NB4 (cell line): Measurements from ENCODE around the gene DGKI.

Experiments used
- CTCF ChIP-seq: IDR thresholded peaks from one replicate; pipeline ENCODE4 v1.5.1; 2012; ENCODE audit warnings: low read depth, low read length
- MAX ChIP-seq: IDR thresholded peaks from 2 replicates; pipeline ENCODE4 v1.6.1; 2011; ENCODE audit warnings: low read depth, low read length
- MYC ChIP-seq: IDR thresholded peaks from 2 replicates; pipeline ENCODE4 v1.6.1; 2011; ENCODE audit warnings: low read depth, low read length
- POLR2A ChIP-seq: IDR thresholded peaks from 2 replicates; pipeline ENCODE4 v1.6.1; 2011; ENCODE audit warnings: mild to moderate bottlenecking; ENCODE audit not compliant: insufficient read length; ENCODE audit errors: extremely low read depth

GRCh38 chr7:137404660-137405317 is 442.0 kb downstream of the DGKI start:
- TF ChIP-seq CTCF, result no peak
- TF ChIP-seq POLR2A, result no peak
- TF ChIP-seq MAX, result no peak
- no peak for TF ChIP-seq MYC
